ENCODE data around the gene B3GALT4. TPM values are rescaled to one million over a fixed set of nuclear protein-coding genes. Genes with fewer than 3 reads are reported as not detected.

The B3GALT4 gene
- total and polyA plus RNA-seq, 2 of the 13 experiments (the other 11 are each of a cell fraction or from before 2014, with no cell fraction given) = 0.04 to 0.27 TPM

DNA sequence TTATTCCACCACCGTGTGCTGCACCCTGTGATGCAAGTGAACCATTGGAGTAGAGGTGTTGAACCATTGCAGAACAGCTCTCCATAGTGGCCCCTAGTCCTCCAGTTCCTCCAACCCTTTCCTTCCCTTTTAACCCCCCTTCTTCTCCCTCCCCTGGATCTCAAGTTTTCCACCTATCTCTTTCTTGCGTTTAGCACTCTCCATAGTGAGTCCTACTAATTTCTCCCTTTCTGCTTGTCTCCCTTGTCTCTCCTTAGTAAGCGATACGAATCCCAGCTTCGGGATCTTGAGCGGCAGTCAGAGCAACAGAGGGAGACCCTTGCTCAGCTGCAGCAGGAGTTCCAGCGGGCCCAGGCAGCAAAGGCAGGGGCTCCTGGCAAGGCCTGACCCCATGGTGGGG, 13.5 kb downstream of the B3GALT4 start (continued):
- TF ChIP-seq, protein P1, sequence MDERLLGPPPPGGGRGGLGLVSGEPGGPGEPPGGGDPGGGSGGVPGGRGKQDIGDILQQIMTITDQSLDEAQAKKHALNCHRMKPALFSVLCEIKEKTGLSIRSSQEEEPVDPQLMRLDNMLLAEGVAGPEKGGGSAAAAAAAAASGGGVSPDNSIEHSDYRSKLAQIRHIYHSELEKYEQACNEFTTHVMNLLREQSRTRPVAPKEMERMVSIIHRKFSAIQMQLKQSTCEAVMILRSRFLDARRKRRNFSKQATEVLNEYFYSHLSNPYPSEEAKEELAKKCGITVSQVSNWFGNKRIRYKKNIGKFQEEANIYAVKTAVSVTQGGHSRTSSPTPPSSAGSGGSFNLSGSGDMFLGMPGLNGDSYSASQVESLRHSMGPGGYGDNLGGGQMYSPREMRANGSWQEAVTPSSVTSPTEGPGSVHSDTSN (CRISPR knock-in tag; IDR thresholded peaks at IDR 0.05) = no peak
- no peak for TF ChIP-seq AKAP8 (CRISPR knock-in tag; IDR thresholded peaks at IDR 0.05)
- no peak for TF ChIP-seq NRL (CRISPR knock-in tag; IDR thresholded peaks at IDR 0.05; ENCODE audit: borderline replicate concordance)
- TF ChIP-seq, protein P2, sequence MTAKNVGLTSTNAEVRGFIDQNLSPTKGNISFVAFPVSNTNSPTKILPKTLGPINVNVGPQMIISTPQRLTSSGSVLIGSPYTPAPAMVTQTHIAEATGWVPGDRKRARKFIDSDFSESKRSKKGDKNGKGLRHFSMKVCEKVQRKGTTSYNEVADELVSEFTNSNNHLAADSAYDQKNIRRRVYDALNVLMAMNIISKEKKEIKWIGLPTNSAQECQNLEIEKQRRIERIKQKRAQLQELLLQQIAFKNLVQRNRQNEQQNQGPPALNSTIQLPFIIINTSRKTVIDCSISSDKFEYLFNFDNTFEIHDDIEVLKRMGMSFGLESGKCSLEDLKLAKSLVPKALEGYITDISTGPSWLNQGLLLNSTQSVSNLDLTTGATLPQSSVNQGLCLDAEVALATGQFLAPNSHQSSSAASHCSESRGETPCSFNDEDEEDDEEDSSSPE (CRISPR knock-in tag; IDR thresholded peaks at IDR 0.05) = no peak
- no peak for TF ChIP-seq ZZZ3 (CRISPR knock-in tag; IDR thresholded peaks at IDR 0.05; ENCODE audit: borderline replicate concordance)

DNA sequence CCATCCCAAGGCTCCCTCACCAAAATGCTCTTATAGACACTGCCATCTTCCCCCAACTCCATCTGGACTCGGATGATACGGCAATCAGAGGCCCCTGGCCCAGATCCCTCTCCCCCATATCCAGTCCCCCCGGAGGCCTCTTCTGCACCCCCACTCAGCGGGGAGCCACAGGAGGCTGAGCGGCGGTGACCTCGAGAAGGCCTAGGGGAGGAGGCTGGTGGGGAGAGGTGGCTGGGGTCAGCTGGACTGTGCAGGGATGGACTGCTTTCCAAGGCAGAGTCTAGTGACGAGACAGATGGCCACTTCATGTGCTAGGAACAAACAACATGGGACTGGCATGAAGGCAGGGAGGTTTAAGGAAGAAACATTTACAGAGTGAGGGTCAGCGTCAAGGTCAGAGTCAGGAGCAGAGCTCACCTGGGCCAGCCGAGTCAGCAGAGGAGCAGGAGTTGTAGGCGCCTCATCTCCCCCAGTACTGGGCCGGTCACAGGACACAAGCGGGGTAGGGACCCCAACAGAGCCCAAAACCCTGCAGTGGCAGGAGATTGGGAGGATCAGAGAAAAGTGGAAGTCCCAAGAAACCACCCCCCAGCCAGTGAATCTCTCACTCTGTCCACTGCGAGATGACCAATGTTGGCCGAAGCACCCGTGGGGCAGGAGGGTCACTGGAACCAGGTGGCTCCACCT, 16.2 kb downstream of the B3GALT4 start:
- in situ Hi-C loops (cut with HindIII; ENCODE audit: extremely low pct_ligation_motif_present, low pct_unique_long_range_greater_than_20kb) = loop anchor here (25.0 kb wide), 1 partner anchor 119 kb away; the partner anchor contains the start of genes CUTA, PHF1 and SYNGAP1
- H3K79me2 ChIP-seq (ENCODE audit: insufficient read depth, low read length) = peaks cover 24% of the 10 kb centered on the region
- no peak overlapping the region for H3K9ac ChIP-seq (ENCODE audit: insufficient read depth, low read depth, low read length)
- no peak overlapping the region for H3K4me2 ChIP-seq (ENCODE audit: low read depth, low read length)
- H3K27ac ChIP-seq (ENCODE audit: extremely low read length, insufficient read depth, low read length) = no peak overlapping the region
- no peaks in the 10 kb centered on the region for H3K9me3 ChIP-seq (ENCODE audit: low read length)
- no TSS peak for BruUV-seq (replicated peaks)
- CTCF ChIA-PET (ENCODE audit: low intra/inter-chr PET ratio, low total read pairs) = no interaction called here
- POLR2A ChIA-PET = interaction anchor here (1.6 to 2.5 kb wide), 2 partner anchors 22 to 44 kb away, joined by 4 to 12 read pairs; partner anchors contain the start of genes RPS18 and VPS52
- no peaks in the 10 kb centered on the region; a peak in 1 of 5 replicates for H3K27me3 ChIP-seq (ENCODE audit: control insufficient read depth in 1 of 2, insufficient read depth in 2 of 2, low read length in 2 of 2)
- intact Hi-C loops (cut with micrococcal nuclease; ENCODE audit: unreplicated experiment) = no loop called here
- H2AFZ ChIP-seq (ENCODE audit: low read length) = no peak overlapping the region
- peaks cover 30% of the 10 kb centered on the region for H3K4me1 ChIP-seq (ENCODE audit: insufficient read depth, low read length)
- ATAC-seq (no peak), DNase-seq (ENCODE audit: low spot score) (no peak), FAIRE-seq (no peak)
- H3K4me3 ChIP-seq (replicated peaks in 1 of 3; ENCODE audit: insufficient read depth in 1 of 3, low read depth in 2 of 3, low read length in 3 of 3) = no peak overlapping the region
- H4K20me1 ChIP-seq (ENCODE audit: insufficient read depth, low read length) = no peaks in the 10 kb centered on the region
- WGBS (ENCODE audit: low lambda C conversion rate) = 96% methylated on average over 16 of the region's 16 CpGs
- peaks cover 10 to 24% of the 10 kb centered on the region in 2 experiments for H3K36me3 ChIP-seq (replicated peaks in 1 of 2; ENCODE audit: control insufficient read depth in 1 of 2, insufficient read depth in 2 of 2, low read length in 2 of 2)
- TF ChIP-seq, protein P3, sequence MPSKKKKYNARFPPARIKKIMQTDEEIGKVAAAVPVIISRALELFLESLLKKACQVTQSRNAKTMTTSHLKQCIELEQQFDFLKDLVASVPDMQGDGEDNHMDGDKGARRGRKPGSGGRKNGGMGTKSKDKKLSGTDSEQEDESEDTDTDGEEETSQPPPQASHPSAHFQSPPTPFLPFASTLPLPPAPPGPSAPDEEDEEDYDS (CRISPR knock-in tag; IDR thresholded peaks at IDR 0.05) = no peak
- no peak for TF ChIP-seq NPAS2 (CRISPR knock-in tag; IDR thresholded peaks at IDR 0.05; ENCODE audit: borderline replicate concordance)
- no peak for TF ChIP-seq RNF2 (conservative IDR thresholded peaks at IDR 0.05; ENCODE audit: low read depth)
- no peak for TF ChIP-seq ZFYVE20 (CRISPR knock-in tag; IDR thresholded peaks at IDR 0.05; ENCODE audit: borderline replicate concordance, low read depth)
- TF ChIP-seq, protein P4, sequence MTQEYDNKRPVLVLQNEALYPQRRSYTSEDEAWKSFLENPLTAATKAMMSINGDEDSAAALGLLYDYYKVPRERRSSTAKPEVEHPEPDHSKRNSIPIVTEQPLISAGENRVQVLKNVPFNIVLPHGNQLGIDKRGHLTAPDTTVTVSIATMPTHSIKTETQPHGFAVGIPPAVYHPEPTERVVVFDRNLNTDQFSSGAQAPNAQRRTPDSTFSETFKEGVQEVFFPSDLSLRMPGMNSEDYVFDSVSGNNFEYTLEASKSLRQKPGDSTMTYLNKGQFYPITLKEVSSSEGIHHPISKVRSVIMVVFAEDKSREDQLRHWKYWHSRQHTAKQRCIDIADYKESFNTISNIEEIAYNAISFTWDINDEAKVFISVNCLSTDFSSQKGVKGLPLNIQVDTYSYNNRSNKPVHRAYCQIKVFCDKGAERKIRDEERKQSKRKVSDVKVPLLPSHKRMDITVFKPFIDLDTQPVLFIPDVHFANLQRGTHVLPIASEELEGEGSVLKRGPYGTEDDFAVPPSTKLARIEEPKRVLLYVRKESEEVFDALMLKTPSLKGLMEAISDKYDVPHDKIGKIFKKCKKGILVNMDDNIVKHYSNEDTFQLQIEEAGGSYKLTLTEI (CRISPR knock-in tag; conservative IDR thresholded peaks at IDR 0.05) = no peak
- TF ChIP-seq ZNF225 (CRISPR knock-in tag; IDR thresholded peaks at IDR 0.05) = no peak
- no peak for TF ChIP-seq SMYD3 (CRISPR knock-in tag; IDR thresholded peaks at IDR 0.05)
- TF ChIP-seq, protein P5, sequence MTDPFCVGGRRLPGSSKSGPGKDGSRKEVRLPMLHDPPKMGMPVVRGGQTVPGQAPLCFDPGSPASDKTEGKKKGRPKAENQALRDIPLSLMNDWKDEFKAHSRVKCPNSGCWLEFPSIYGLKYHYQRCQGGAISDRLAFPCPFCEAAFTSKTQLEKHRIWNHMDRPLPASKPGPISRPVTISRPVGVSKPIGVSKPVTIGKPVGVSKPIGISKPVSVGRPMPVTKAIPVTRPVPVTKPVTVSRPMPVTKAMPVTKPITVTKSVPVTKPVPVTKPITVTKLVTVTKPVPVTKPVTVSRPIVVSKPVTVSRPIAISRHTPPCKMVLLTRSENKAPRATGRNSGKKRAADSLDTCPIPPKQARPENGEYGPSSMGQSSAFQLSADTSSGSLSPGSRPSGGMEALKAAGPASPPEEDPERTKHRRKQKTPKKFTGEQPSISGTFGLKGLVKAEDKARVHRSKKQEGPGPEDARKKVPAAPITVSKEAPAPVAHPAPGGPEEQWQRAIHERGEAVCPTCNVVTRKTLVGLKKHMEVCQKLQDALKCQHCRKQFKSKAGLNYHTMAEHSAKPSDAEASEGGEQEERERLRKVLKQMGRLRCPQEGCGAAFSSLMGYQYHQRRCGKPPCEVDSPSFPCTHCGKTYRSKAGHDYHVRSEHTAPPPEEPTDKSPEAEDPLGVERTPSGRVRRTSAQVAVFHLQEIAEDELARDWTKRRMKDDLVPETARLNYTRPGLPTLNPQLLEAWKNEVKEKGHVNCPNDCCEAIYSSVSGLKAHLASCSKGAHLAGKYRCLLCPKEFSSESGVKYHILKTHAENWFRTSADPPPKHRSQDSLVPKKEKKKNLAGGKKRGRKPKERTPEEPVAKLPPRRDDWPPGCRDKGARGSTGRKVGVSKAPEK (CRISPR knock-in tag; IDR thresholded peaks at IDR 0.05; ENCODE audit: borderline replicate concordance) = no peak
- no peak for TF ChIP-seq GLI4 (CRISPR knock-in tag; IDR thresholded peaks at IDR 0.05; ENCODE audit: borderline replicate concordance)
- no peak for TF ChIP-seq ZNF629 (CRISPR knock-in tag; conservative IDR thresholded peaks at IDR 0.05)
